ENCODE results near the gene RIGI.
"Not testable (repeated sequence)": the region's sequence is repeated elsewhere in the genome, so short reads cannot be mapped to it uniquely, and the experiment has no call there.

Gene RIGI

DNA sequence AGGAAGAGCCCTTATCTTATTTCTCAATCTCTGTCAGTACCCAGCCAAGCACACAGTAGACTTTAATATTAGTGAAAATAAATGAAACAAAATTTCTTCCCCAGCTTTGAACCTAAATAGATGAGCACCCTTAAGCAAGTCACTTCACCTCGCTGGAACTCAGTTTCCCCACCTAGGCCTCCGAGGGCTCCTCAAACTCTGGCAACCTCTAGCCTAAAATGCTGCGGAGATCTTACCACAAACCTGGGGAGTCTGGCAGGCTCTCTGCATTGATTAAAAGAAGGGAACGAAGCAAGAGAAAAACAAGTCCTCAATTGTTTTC is 326 bp downstream of the RIGI start:
- no peak for DNase-seq

DNA sequence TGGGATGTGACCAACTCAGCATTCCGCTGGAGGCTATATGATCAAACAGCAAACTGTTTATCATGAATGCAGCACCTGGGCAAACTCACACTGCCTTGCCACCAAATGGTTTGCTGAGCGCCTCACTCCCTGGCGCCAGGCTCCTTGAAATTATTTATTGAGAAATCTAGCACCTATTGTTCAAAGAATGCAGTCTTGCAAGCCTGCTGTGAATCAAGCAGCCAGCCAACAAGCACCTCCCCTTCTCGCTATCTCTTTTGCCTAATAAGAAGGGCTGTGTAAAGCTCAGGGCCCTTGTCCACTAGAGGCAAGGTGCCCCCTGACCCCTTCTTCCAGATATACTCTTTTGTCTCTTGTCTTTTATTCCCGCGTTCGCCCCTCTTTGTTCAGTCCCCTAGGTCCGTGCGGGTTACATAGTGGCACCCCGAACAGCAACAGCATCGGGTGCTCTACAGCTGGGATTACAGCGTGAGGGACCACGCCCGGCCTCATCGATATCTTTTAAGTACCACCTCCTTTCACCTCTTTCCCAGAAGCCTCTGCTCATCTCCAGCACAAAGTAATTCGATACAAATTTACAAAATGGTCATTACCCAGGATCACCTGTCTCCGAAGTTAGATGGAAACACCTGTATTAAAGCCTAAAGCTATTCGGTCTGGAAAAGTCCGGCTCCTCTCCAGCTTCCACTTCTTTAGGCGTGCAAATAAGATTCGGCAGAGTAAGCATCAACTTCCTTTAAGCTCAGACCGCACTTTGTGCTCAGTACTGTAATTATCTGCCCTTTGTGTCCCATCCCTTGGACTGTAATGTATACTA is 896 bp downstream of the RIGI start:
- DNase-seq = peak; percentile 1

DNA sequence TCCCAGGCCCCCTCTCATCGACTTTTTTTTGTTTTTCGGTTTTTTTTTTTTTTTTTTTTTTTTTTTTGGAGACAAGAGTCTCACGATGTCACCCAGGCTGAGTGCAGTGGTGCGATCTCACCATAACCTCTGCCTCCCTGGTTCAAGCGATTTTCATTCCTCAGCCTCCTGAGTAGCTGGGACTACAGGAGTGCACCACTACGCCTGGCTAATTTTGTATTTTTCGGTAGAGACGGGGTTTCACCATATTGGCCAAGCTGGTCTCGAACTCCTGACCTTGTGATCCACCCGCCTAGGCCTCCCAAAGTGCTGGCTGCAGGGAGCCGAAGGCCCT is 1.5 kb downstream of the RIGI start:
- DNase-seq = not testable (repeated sequence)

DNA sequence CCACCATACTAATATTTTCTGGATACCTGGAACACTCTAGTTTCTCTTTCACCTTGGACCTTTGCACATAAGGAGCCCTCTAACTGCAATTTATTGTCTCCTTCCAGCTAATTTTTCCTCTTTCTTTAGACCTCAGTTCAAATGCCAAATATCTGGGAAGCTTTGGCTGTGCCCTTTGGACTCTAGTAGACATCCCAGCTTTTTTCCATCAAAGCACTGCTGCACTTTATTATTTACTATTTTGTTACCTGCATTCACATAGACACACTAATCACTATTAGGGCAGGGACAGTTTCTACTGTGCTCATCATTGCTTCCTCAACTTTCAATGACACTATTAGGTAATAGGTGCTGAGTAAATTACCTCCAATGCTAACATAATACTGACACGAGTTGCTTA is 2.1 kb downstream of the RIGI start:
- DNase-seq = no peak

DNA sequence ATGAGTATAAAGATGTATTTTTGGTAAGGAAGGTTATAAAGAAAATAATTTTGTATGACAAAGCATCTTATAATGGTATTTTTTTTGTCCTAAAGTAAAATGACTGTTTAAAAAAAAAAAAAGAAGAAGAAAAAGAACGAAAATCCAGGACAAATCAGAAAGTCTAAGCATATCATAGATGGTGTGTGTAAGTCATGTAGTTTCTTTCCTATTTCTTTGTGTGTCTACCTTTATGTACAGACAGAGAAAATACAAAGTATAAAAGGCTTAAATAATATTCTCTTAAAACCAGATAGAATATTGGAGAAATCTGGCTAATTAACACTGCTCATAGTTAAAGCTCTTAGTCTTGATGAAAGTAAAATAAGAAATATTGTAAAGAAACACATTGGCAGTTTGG is 7.7 kb downstream of the RIGI start:
- no peak for DNase-seq

DNA sequence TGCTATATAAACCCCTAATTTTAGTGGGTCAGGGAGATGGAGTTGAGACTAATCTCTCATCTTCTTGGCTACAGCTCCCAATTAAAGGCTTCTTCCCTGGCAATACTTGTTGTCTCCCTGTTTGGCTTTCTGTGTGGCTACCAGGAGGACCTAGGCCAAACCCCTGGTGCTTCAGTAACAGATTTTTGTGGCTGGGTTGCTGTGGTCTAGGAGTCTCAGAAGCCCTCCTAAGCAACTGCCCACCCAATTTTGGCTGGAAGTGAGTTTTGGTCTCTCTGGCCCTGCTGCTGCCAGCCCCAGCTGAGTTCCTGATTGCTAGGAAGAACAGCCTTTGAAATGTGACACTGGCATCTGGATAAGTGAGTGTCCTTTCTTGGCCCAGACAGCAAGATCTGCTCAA is 9.8 kb downstream of the RIGI start:
- DNase-seq = no peak

DNA sequence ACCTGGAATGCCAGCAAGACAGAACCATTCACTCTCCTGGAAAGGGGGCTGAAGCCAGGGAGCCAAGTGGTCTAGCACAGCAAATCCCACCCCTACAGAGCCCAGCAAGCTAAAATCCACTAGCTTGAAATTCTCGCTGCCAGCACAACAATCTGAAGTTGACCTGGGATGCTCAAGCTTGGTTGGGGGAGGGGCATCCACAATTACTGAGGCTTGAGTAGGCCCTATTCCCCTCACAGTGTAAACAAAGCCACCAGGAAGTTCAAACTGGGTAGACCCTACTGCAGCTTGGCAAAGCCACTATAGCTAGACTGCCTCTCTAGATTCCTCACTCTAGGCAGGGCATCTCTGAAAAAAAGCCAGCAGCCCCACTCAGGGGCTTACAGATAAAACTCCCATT is 17.3 kb downstream of the RIGI start:
- DNase-seq = no peak

DNA sequence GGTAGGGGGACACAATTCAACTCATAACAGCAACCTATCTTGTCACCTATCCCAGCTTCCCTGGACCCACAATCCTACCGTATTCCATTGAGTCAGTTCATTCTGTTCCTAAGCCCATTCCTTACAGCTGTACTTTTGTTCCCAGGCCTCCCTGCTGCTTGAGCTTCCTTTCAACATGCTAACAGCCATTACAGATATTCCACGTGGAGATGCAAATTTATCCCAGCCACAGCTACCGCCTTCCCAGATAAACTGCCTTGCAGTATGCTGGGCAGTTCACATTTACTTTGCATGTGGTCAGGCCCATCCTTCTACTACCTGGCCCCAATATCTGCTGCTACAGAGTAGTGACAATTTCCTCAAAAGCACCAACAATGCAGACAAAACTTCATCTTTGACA is 23.0 kb downstream of the RIGI start:
- no peak for DNase-seq

DNA sequence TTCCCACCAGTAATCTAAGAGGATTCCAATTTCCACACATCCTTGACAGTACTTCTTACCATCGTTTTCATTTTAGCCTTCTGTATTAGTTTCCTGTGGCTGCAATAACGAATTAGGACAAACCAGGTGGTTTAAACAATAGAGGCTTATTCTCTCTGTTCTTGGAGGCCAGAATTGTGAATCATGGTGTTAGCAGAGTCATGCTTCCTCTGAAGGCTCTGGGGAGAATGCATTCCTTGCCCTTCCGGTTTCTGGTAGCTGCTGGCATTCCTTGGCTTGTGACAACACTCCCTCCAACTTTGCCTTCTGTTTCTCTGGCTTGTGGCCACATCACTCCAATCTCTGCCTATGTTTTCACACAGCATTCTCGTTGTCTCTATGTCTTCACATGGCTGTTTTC is 23.5 kb downstream of the RIGI start:
- no peak for DNase-seq

DNA sequence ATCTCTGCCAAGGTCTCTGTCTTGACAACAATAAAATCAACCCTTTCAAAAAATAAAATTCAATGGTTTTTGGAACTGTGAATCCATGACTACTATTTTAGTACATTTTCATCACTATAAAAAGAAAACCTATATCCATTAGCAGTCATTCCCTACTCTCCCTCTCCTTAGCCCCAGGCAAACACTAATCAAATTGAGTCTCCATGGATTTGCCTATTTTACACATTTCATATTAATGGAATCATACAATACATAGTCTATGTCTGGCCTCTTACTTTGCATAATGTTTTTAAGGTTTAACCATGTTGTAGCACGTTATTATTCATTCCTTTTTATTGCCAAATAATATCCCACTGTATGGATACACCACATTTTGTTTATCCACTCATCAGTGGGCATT is 24.1 kb downstream of the RIGI start:
- no peak for DNase-seq

DNA sequence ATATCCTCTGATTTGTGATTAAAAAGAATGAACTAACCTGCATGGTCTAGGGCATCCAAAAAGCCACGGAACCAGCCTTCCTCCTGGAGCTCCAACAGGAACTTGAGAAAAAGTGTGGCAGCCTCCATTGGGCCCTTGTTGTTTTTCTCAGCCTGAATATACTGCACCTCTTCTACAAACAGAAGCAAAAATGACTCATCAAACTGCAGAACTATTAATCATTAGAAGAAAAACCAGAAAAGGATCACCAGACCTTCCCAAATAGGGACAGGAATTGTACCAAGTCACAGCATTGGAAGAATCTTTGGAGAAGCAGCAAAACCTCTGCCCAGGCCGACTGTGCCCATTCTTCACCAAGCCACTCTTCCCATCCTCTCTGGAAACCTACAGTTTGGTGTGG is 25.2 kb downstream of the RIGI start:
- DNase-seq = no peak

DNA sequence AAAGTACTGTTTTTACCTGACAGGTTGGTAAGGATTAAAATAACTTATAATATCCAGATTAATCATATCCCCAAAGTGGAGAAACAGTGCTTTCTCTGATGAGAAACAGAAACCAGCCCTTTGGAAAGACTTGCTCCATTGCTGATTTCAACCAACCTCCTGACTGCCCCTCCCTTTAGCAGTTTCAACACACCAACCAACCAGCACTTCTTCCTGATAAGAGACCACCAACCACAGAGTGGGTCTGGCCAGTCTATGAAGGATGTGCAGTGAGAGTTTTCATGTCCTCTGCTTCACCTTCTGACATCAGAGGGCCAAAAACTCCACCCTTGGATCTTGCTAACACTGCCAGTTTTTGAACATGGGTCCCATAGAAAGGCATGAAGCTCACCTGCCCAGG is 28.1 kb downstream of the RIGI start:
- DNase-seq = no peak

DNA sequence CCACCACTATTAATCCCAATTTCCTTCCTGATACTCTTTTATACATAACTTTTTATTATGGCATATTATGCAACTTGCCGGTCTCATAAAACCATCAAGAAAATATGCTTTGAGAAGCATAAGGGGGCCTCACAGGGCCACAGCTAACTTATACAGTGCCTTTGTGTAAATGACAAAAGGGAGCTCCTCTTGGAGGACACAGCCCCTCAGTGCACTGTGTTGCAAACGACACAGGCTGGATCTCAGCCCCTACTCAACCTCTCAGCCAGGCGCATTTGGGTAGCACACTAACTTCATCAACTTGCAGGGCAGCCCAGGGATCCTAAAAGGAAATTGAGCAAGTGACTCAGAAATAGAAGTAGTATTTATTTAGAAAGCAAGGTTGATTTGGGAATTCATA is 35.4 kb downstream of the RIGI start:
- no peak for DNase-seq

DNA sequence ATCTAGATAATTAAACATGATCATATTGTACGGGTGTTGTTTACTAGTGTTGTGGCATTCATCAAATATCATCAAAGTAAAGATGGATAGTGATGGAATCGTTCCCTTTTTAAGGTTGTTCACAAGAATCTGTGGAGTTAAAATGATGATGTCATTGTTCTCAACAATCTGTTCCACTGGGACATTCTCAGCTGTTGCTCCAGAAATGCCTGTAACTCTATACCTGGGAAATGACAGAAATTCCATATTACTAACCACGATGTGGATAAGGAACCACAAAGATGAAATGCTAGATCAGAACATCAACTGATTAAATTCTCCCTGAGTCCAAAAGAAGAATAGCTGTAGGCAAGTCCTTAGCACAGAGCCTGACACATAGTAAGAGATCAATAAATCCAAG is 38.0 kb downstream of the RIGI start:
- no peak for DNase-seq

DNA sequence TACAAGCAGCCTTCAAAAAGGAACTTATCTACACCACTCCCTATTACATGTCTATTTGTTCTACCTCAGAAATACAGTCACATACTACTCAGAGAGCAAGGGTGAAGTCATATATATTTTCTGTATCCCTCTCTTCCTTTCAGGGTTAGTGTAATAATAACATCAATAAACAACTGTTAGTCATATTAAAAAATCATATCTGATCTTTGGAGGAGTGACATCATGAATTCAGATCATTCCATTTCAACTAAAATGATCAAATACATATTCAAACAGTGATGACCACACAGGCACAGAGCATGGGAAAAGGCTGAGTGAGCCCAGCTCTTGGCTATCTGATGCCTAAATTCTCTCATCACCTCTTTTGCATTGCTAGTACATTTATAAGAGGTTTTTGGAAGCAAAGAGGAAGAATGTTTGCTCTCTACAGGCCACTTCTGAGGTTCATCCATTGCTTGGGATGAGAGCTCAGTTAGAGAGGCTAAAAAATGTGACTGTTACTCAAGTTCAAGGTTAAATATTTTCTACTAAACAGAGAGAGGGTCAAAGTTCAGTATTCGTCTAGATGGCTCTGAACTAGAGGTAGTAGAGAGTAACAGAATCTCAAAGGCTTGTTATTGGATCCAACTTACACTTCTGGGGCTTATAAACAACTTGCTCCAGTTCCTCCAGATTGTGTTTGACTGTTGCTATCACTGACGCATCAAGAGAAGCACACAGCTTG is 39.0 kb downstream of the RIGI start:
- DNase-seq = no peak

DNA sequence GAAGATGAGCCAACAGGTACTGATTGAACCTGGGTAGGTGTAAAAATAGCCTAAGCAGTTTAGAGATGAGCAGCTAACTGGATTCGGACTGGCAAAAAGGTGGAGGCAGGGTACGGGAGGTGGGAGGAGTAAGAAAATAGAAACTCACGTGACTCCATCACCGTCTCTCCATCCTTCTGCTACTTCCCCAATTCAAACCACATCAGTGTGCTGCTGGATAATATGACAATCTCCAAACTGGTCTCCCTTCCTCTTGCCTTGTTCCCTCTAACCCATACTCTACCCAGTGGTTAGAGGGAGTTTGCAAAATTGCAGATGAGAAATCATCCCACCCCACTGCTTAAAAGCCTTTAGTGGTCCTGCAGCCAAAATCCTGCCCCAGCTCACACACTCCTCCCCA is 42.7 kb downstream of the RIGI start:
- DNase-seq = no peak

Measured in stimulated activated CD4-positive, alpha-beta T cell treated with anti-CD3 and anti-CD28 coated beads, Interleukin-12 subunit alpha, Interleukin-12 subunit beta, amount 100 ng/mL, for 4 hours (primary cell).